GM12878 (cell line): Measurements from ENCODE around the gene PTEN. TPM values are rescaled to one million over a fixed set of nuclear protein-coding genes. Genes with fewer than 3 reads are reported as not detected.

Source experiments
- ATAC-seq: fragments of 200-7000 bp; cut with Tn5 transposase; 3 replicates; pipeline ENCODE4 v1.9.1; 2020; ENCODE audit warnings: mild to moderate bottlenecking, moderate library complexity
- BruUV-seq: library from RNA; stranded (reverse); fragments of 400-500 nt; replicated peaks from 2 replicates; lab custom pipeline; 2021; lab: Mats Ljungman, UMichigan
- CTCF ChIA-PET: fragments of 300-600 bp; sonication (Branson Sonifier 250); formaldehyde crosslinking; extraction: SDS; loops from one replicate; lab custom pipeline; 2021; ENCODE audit warnings: inconsistent platforms; lab: Yijun Ruan, JAX
- POLR2A ChIA-PET: fragments of 350-600 bp; formaldehyde crosslinking; extraction: SDS; loops from one replicate; lab custom pipeline; 2021; ENCODE audit warnings: inconsistent platforms; lab: Charles Lee
- RAD21 ChIA-PET: fragments of 300-600 bp; sonication (Branson Sonifier 250); formaldehyde crosslinking; loops from one replicate; lab custom pipeline; 2023; ENCODE audit warnings: antibody characterized with exemption; ENCODE audit not compliant: unreplicated experiment; lab: Charles Lee
- SMC1A ChIA-PET: fragments of 300-600 bp; sonication (Branson Sonifier 250); formaldehyde crosslinking; loops from one replicate; lab custom pipeline; 2023; ENCODE audit not compliant: unreplicated experiment, uncharacterized antibody; lab: Charles Lee
- DNase-seq: peaks from one replicate; pipeline ENCODE4 v3.0.0-alpha.2; 2011; ENCODE audit warnings: low read depth, low spot score
- FAIRE-seq: peaks from 3 replicates; lab custom pipeline; 2011; peaks lifted over from hg19 to GRCh38; lab: Jason Lieb, UNC
- H2AFZ ChIP-seq: 2 replicates; pipeline ENCODE4 v1.6.0; 2011; ENCODE audit warnings: low read depth, low read length, control low read depth; ENCODE audit not compliant: control insufficient read depth
- H3K27ac ChIP-seq: 2 replicates; pipeline ENCODE4 v1.5.1; 2011; ENCODE audit warnings: control low read depth; ENCODE audit not compliant: control insufficient read depth, insufficient read depth
- H3K27me3 ChIP-seq, 2 experiments: replicated peaks in 1 of 2; 2 replicates each; pipeline versions ENCODE4 v1.6.0 to v1.6.1; 2011; ENCODE audit warnings: low read length in 1 of 2; ENCODE audit not compliant: control insufficient read depth in 2 of 2, insufficient read depth in 2 of 2
- H3K36me3 ChIP-seq, 2 experiments: 2 replicates each; pipeline ENCODE4 v1.5.1; 2011; ENCODE audit warnings: low read length in 1 of 2; ENCODE audit not compliant: control insufficient read depth in 2 of 2, insufficient read depth in 2 of 2
- H3K4me1 ChIP-seq: 2 replicates; pipeline ENCODE4 v1.6.1; 2011; ENCODE audit warnings: mild to moderate bottlenecking, low read length, moderate library complexity, mixed read lengths; ENCODE audit not compliant: control insufficient read depth, insufficient read depth
- H3K4me2 ChIP-seq: 2 replicates; pipeline ENCODE4 v1.6.0; 2011; ENCODE audit warnings: control low read depth; ENCODE audit not compliant: control insufficient read depth, insufficient read depth
- H3K4me3 ChIP-seq: fragments of 200-600 bp; sonication (generic); 2 replicates; pipeline ENCODE4 v1.5.1; 2016
- H3K79me2 ChIP-seq: 2 replicates; pipeline ENCODE4 v1.6.0; 2011; ENCODE audit warnings: low read length; ENCODE audit not compliant: control insufficient read depth, insufficient read depth
- H3K9ac ChIP-seq: 2 replicates; pipeline ENCODE4 v1.8.0; 2011; ENCODE audit warnings: low read length, control low read depth, mixed read lengths; ENCODE audit not compliant: control insufficient read depth, insufficient read depth
- H3K9me3 ChIP-seq: replicated peaks from 3 replicates; pipeline ENCODE4 v1.5.1; 2011; ENCODE audit warnings: mild to moderate bottlenecking, low read length; ENCODE audit not compliant: control insufficient read depth, insufficient read depth
- H4K20me1 ChIP-seq: 2 replicates; pipeline ENCODE4 v1.6.0; 2011; ENCODE audit not compliant: control insufficient read depth, insufficient read depth
- BMI1 ChIP-seq: fragments of 450-650 bp; IDR thresholded peaks from 2 replicates; pipeline ENCODE4 v1.6.1; 2016; ENCODE audit warnings: mild to moderate bottlenecking, moderate library complexity, borderline replicate concordance
- CEBPB ChIP-seq, 2 experiments: fragments of 150-350 bp in 1 of 2; IDR thresholded peaks; 2 replicates each; pipeline ENCODE4 v1.6.1; 2012 to 2014; ENCODE audit warnings: low read depth in 2 of 2, low read length in 2 of 2, borderline replicate concordance in 1 of 2, inconsistent platforms in 1 of 2
- GATAD2B ChIP-seq: fragments of 450-650 bp; conservative IDR thresholded peaks from 2 replicates; pipeline ENCODE4 v1.6.1; 2017; ENCODE audit warnings: low read depth, mild to moderate bottlenecking, moderate library complexity
- HDGF ChIP-seq: fragments of 450-650 bp; IDR thresholded peaks from 2 replicates; pipeline ENCODE4 v1.6.1; 2016; ENCODE audit warnings: antibody characterized with exemption
- IRF4 ChIP-seq: IDR thresholded peaks from 2 replicates; pipeline ENCODE4 v1.6.1; 2011; ENCODE audit warnings: low read depth, low read length
- LARP7 ChIP-seq: fragments of 450-650 bp; IDR thresholded peaks from 2 replicates; pipeline ENCODE4 v1.6.1; 2017; ENCODE audit warnings: mild to moderate bottlenecking
- MEF2A ChIP-seq: IDR thresholded peaks from 2 replicates; pipeline ENCODE4 v1.6.1; 2011; ENCODE audit warnings: low read depth, mild to moderate bottlenecking, low read length, moderate library complexity; ENCODE audit not compliant: insufficient read depth
- NR2C2 ChIP-seq: IDR thresholded peaks from 2 replicates; pipeline ENCODE4 v1.6.1; 2011; ENCODE audit warnings: borderline replicate concordance, low read depth; ENCODE audit not compliant: control insufficient read depth, insufficient read length
- RAD51 ChIP-seq: fragments of 450-650 bp; IDR thresholded peaks from 2 replicates; pipeline ENCODE4 v1.6.1; 2016; ENCODE audit warnings: moderate library complexity, mild to moderate bottlenecking, inconsistent platforms
- RELA ChIP-seq: fragments of 450-650 bp; IDR thresholded peaks from 2 replicates; pipeline ENCODE4 v1.8.0; 2014; ENCODE audit warnings: borderline replicate concordance; ENCODE audit not compliant: partially characterized antibody
- TARDBP ChIP-seq: IDR thresholded peaks from 2 replicates; pipeline ENCODE4 v1.6.1; 2016; ENCODE audit warnings: borderline replicate concordance
- WRNIP1 ChIP-seq: IDR thresholded peaks from 2 replicates; pipeline ENCODE4 v1.6.1; 2011; ENCODE audit warnings: low read depth, low read length, improper control_type of control experiment, borderline replicate concordance
- YY1 ChIP-seq: IDR thresholded peaks from 2 replicates; pipeline ENCODE4 v1.6.1; 2011; ENCODE audit warnings: low read depth, mild to moderate bottlenecking, low read length
- ZNF384 ChIP-seq: IDR thresholded peaks from 2 replicates; pipeline ENCODE4 v1.6.1; 2012; ENCODE audit warnings: low read depth, mild to moderate bottlenecking, low read length, improper control_type of control experiment, borderline replicate concordance
- ZNF622 ChIP-seq: fragments of 450-650 bp; IDR thresholded peaks from 2 replicates; pipeline ENCODE4 v1.6.1; 2017; ENCODE audit warnings: mild to moderate bottlenecking, inconsistent platforms
- ZSCAN29 ChIP-seq: fragments of 450-650 bp; IDR thresholded peaks from 2 replicates; pipeline ENCODE4 v1.6.1; 2017; ENCODE audit warnings: mild to moderate bottlenecking, moderate library complexity
- WGBS: methylation state at CpG from one replicate; pipeline ENCODE4 v1.1.6; 2016; ENCODE audit warnings: low lambda C conversion rate; ENCODE audit not compliant: insufficient replicate concordance, insufficient coverage; ENCODE audit errors: missing lambda C conversion rate; 5-methylcytosine and 5-hydroxymethylcytosine counted together
- in situ Hi-C: fragments of 300-500 bp; cut with MboI; formaldehyde crosslinking; loops from 9 replicates; pipeline ENCODE4 v1.14.3; 2018; ENCODE audit warnings: mixed read lengths
- intact Hi-C: fragments of 100-400 bp; cut with micrococcal nuclease; formaldehyde crosslinking; loops from one replicate; pipeline ENCODE4 v1.14.2; 2022; ENCODE audit not compliant: unreplicated experiment
- polyA plus RNA-seq, 11 experiments: library from polyadenylated mRNA; depleted of rRNA in 4 of 11; unstranded in 6 of 11; stranded (reverse) in 5 of 11; fragments of >200 nt; fragmentation: Nextera tagmentation in 4 of 11; fragmentation: Illumina TruSeq in 1 of 11; extraction: Ambion mirVana in 4 of 11; extraction: Trizol in 1 of 11; gene quantifications; 1 replicate in 1 of 11; 2 replicates in 10 of 11; pipeline versions ENCODE4 v1.2.1 to v1.2.3, GENCODE V29; 2011 to 2016; ENCODE audit warnings: inconsistent platforms in 2 of 11, missing spikeins in 2 of 11, low read depth in 1 of 11
- total RNA-seq, 4 experiments: library from RNA; depleted of rRNA in 3 of 4; stranded (reverse); fragments of >200 nt in 3 of 4; fragmentation: Illumina TruSeq in 1 of 4; extraction: Trizol in 1 of 4; gene quantifications; 2 replicates each; pipeline versions ENCODE4 v1.2.1 to v1.2.3, GENCODE V29; 2013 to 2021

Gene PTEN
- total and polyA plus RNA-seq, 10 of the 15 experiments (the other 5 are each of a cell fraction or from before 2014, with no cell fraction given) = 26.1 to 175 (median 58.1) TPM

DNA sequence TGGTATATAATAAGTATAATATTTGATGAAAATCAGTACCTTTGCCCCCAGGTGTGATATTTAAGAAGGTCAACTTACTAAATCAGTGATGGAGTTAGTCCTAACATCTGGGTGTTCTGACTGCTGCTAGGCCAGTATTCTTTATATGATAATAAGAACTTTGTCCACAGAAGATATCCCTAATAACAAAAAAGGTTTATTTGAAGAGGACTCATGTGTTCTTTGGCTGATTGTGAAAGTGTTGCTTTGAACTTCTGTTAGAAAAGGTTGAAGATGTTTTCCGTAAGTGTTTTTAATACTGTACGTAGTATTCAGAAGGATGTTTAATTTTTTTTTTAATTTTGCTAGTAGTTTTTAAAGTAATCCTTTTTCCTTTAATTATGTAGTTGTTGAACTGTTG, 10.2 kb downstream of the PTEN start:
- Histone ChIP-seq H3K4me1 (no peaks in the 10 kb centered on the region), H3K36me3 (peaks cover 0 to 15% of the 10 kb centered on the region in 2 experiments; a peak in 2 of 4 replicates), H3K9me3 (peaks cover 4% of the 10 kb centered on the region; the same call in 2 of the 3 replicates), H4K20me1 (no peaks in the 10 kb centered on the region; the same call in 1 of the 2 replicates), H3K4me3 (peak overlapping the region; percentile 61; the same call in 1 of the 2 replicates), H3K79me2 (peaks cover 99% of the 10 kb centered on the region), H2AFZ (no peak overlapping the region), H3K4me2 (peak overlapping the region; percentile 60; the same call in 1 of the 2 replicates), H3K27me3 (no peaks in the 10 kb centered on the region), H3K9ac (no peak overlapping the region; the same call in 1 of the 2 replicates), H3K27ac (0 out of 2 replicates have a peak overlapping the region, but pooled peaks have one; percentile 2)
- RAD21 ChIA-PET = interaction anchor here (1.0 to 4.1 kb wide), 3 partner anchors 9 to 15 kb away, joined by 3 to 18 read pairs (median 4); no protein-coding TSS in a partner anchor
- CTCF ChIA-PET = interaction anchor here (0.7 to 1.7 kb wide), 5 partner anchors 9 to 45 kb away, joined by 3 to 10 read pairs (median 3); partner anchors contain the start of genes KLLN and PTEN
- POLR2A ChIA-PET = no interaction called here
- DNase-seq (no peak), ATAC-seq (peak; percentile 3), FAIRE-seq (no peak)
- TF ChIP-seq ZNF622 = no peak
- SMC1A ChIA-PET = interaction anchor here (0.8 to 4.0 kb wide), 12 partner anchors 8 to 218 kb away, joined by 3 to 12 read pairs (median 5); no protein-coding TSS in a partner anchor
- intact Hi-C loops = no loop called here
- no TSS peak for BruUV-seq
- in situ Hi-C loops = no loop called here
- 100% methylated on average over 2 of the region's 2 CpGs for WGBS

DNA sequence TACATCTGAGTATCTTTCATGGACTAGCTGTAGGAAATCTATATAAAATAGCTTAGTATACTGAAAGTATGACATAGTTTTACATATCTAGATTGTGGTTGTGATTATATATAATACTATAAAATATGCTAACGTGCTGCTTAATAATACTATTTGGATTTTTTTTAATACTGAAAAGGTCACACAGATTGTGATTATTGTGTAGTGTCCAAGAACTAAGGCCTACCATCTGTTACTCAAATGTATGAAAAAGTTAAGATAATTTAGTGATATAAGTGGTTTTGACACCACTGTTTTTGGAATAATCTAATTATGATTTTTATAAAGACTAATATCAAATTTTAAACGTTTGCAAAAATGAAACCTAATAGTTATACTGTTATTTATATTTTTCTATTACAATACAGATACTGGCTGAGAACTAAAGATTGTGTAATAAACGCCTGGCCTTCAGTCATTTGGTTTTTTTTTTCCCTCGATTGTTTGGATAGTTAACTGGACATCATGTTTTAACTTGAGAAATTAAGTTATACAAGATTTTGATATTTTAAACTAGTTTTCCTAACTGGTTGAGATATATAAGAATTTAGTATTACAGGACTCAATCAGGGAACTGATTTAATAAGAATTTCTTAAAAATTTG, 12.6 kb downstream of the PTEN start:
- Histone ChIP-seq H3K27me3 (no peaks in the 10 kb centered on the region), H3K27ac (no peak overlapping the region), H4K20me1 (no peaks in the 10 kb centered on the region; the same call in 1 of the 2 replicates), H3K4me1 (no peaks in the 10 kb centered on the region), H3K4me3 (no peak overlapping the region), H3K4me2 (no peak overlapping the region), H3K9me3 (peaks cover 11% of the 10 kb centered on the region), H3K36me3 (peaks cover 0 to 25% of the 10 kb centered on the region in 2 experiments; a peak in 2 of 4 replicates), H3K9ac (no peak overlapping the region), H2AFZ (no peak overlapping the region), H3K79me2 (peaks cover 97% of the 10 kb centered on the region)
- SMC1A ChIA-PET = interaction anchor here (0.7 to 2.1 kb wide), 5 partner anchors 17 to 511 kb away, joined by 3 to 5 read pairs (median 4); no protein-coding TSS in a partner anchor
- POLR2A ChIA-PET = no interaction called here
- WGBS = 84% methylated on average over 4 of the region's 4 CpGs
- CTCF ChIA-PET = interaction anchor here (1.0 kb wide), 2 partner anchors 69 to 191 kb away, joined by 3 read pairs; no protein-coding TSS in a partner anchor
- in situ Hi-C loops (no loop called here), intact Hi-C loops (no loop called here)
- no peak for TF ChIP-seq HDGF
- TF ChIP-seq WRNIP1 = no peak
- TF ChIP-seq CEBPB (IDR thresholded peaks at IDR 0.05; ENCODE audit: borderline replicate concordance in 1 of 2, low read depth in 2 of 2, low read length in 2 of 2) = no peak
- no peak for TF ChIP-seq IRF4
- no peak for TF ChIP-seq YY1
- TF ChIP-seq RELA = no peak
- TF ChIP-seq BMI1 = no peak
- no peak for TF ChIP-seq ZNF384
- TF ChIP-seq GATAD2B = no peak
- no peak for TF ChIP-seq TARDBP
- no peak for TF ChIP-seq ZSCAN29
- TF ChIP-seq LARP7 = no peak
- no peak for TF ChIP-seq RAD51
- TF ChIP-seq NR2C2 = no peak
- no peak for TF ChIP-seq MEF2A
- no TSS peak for BruUV-seq
- RAD21 ChIA-PET = interaction anchor here (0.9 to 1.9 kb wide), 4 partner anchors 40 to 512 kb away, joined by 3 to 6 read pairs (median 3); no protein-coding TSS in a partner anchor
- FAIRE-seq = no peak
- ATAC-seq = peak; percentile 2; the same call in 1 of the 3 replicates
- DNase-seq = no peak
